ENCODE data around the gene C22orf23.

- no peak for TF ChIP-seq EZH2 (IDR thresholded peaks at IDR 0.05; ENCODE audit: borderline replicate concordance, insufficient read depth, low read depth, low read length, poor library complexity, severe bottlenecking)
- TF ChIP-seq CTCF (IDR thresholded peaks at IDR 0.05), result no peak
Observed at GRCh38 chr22:37896181-37896592, 57.2 kb downstream of the C22orf23 start.

Measured in B cell (primary cell).